Uterus (tissue), 2 donors: Measurements from ENCODE around the gene LRWD1.

Experiments
- CTCF ChIP-seq, 4 experiments: fragments of 200-600 bp in 2 of 4; fragments of 450-650 bp in 2 of 4; sonication (generic) in 2 of 4; IDR thresholded peaks; one replicate each; pipeline ENCODE4 v1.5.1; 2016 to 2019; ENCODE audit warnings: antibody characterized with exemption in 4 of 4, mild to moderate bottlenecking in 2 of 4, moderate library complexity in 1 of 4
- POLR2A ChIP-seq, 2 donors: fragments of 450-650 bp; IDR thresholded peaks; one replicate each; pipeline ENCODE4 v1.6.1; 2016; ENCODE audit warnings: antibody characterized with exemption in 2 of 2, mild to moderate bottlenecking in 1 of 2, moderate library complexity in 1 of 2

DNA sequence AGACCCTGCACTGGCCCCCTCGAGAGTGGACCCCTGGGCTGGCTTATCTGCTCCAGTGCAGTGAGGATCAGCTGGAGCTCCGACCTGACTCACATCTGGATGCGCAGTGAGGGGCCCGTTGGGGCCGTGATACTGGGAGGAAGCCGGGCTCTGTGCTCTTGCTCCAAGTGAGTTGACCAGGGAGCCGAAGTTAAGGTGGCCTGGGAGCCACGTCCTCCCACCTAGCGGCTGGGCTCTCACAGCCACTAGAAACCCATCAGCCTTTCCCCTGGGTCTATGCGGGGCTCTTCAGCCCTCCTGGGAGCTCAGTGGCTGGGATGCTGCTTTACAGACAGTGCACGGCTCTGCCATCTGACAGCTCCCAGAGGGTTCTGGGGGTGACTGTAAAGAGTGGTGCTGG is 9.2 kb upstream of the LRWD1 start:
- TF ChIP-seq POLR2A (IDR thresholded peaks at IDR 0.05), result no peak
- no peak for TF ChIP-seq CTCF (IDR thresholded peaks at IDR 0.05)
